Endometrial microvascular endothelial cells (primary cell): ENCODE measurements around the gene ZNF786. TPM values are rescaled to one million over a fixed set of nuclear protein-coding genes. Genes with fewer than 3 reads are reported as not detected.
"Not testable (repeated sequence)": the region's sequence is repeated elsewhere in the genome, so short reads cannot be mapped to it uniquely, and the experiment has no call there.

Experiments
- in situ Hi-C: cut with HindIII; loops from 2 replicates; pipeline ENCODE4 v1.10.0; 2017; ENCODE audit warnings: low sequenced_read_pairs, low pct_unique_long_range_greater_than_20kb; ENCODE audit errors: inconsistent ontology term
- total RNA-seq: library from RNA; depleted of rRNA; stranded (reverse); fragments of >200 nt; gene quantifications from one replicate; pipeline ENCODE4 v1.2.3, GENCODE V29; 2015; ENCODE audit errors: inconsistent ontology term

The ZNF786 gene, protein sequence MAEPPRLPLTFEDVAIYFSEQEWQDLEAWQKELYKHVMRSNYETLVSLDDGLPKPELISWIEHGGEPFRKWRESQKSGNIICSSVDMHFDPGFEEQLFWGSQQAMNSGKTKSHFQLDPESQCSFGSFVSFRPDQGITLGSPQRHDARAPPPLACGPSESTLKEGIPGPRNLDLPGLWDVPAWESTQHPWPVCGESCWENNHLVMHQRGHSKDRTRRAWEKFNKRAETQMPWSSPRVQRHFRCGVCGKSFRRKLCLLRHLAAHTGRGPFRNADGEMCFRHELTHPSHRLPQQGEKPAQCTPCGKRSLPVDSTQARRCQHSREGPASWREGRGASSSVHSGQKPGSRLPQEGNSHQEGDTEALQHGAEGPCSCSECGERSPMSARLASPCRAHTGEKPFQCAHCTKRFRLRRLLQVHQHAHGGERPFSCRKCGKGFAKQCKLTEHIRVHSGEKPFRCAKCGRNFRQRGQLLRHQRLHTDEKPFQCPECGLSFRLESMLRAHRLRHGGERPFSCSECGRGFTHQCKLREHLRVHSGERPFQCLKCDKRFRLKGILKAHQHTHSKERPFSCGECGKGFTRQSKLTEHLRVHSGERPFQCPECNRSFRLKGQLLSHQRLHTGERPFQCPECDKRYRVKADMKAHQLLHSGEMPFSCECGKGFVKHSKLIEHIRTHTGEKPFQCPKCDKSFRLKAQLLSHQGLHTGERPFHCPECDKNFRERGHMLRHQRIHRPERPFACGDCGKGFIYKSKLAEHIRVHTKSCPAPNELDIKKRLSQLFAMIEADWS
- total RNA-seq, result 4.6 TPM

DNA sequence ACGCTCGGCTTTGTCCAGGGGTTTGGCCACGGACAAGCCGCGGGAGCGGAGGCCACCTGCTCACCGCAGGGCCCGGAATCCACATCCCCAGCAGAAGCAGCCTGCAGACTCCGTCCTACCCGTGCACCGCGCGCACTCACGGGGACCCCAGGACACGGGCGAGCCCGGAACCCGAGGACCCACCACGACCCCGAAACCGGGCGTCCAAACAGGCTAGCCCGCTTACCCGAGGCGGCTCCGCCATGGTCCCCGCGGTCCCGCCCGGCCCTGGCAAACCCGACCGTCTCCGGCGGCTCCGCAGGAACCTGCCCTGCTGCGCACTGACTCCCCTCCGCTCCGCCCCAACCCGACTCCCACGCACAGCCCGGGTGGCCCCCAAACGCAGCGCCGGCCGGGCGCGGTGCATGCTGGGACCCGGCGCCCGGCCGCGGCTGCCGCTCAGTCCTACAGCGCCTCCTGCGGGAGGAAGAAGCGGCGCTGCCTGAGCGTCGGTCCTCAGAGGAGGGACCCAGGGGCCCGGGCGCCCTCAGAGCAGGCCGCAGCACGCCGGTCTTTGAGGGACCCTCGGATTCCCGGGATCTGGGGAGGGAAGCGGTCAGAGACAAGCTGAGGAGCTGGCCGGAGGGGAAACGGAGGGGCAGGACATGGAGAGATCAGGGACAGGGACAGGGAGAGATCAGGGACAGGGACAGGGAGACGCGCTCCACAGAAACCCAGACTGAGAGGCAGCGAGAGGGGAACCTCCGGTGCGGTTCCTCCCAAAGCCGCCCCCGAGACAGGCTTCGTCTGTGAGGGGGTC, at the start of gene ZNF786:
Gene ZNF786 (minus strand): TSS at position 322 of the 799 bp plus-strand sequence. CDS start 78 bp downstream, at position 244.
- in situ Hi-C loops, result no loop called here

DNA sequence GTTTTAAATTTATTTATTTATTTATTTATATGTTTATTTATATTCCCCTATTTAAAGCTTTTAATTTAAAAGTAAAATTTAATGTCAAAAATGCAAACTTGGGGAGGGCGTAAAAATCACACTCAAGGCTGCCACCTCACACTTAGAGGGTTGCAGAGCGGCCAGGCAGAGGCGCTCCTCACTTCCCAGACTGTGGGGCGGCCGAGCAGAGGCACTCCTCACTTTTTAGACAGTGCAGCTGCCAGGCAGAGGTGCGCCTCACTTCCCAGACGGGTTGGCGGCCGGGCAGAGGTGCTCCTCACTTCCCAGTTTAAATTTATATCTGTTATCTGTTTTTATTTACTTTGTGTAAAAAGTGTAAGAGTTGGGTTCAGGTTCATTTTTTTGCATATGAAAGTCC, 45.6 kb upstream of the ZNF786 start:
- in situ Hi-C loops, result no loop called here

DNA sequence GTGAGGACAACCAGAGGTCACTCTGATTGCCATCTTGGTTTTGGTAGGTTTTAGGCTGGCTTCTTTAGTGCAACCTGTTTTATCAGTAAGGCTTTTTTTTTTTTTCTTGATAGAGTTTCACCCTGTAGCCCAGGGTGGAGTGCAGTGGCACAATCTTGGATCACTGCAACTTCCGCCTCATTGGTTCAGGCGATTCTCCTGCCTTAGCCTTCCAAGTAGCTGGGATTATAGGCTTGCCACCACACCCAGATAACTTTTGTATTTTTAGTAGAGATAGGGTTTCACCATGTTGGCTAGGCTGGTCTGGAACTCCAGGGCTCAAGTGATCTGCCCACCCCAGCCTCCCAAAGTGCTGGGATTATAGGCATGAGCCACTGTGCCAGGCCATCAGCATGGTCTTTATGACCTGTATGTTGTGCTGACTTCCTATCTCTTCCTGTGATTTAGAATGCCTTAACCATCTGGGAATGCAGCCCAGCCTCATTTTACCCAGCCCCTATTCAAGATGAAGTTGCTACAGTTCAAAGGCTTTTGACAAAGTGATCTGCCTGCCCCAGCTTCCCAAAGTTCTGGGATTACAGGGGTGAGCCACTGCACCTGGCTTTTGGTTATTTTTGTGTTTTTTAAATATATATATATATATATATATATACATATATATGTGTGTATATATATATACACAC, 42.7 kb upstream of the ZNF786 start:
- in situ Hi-C loops, result no loop called here

DNA sequence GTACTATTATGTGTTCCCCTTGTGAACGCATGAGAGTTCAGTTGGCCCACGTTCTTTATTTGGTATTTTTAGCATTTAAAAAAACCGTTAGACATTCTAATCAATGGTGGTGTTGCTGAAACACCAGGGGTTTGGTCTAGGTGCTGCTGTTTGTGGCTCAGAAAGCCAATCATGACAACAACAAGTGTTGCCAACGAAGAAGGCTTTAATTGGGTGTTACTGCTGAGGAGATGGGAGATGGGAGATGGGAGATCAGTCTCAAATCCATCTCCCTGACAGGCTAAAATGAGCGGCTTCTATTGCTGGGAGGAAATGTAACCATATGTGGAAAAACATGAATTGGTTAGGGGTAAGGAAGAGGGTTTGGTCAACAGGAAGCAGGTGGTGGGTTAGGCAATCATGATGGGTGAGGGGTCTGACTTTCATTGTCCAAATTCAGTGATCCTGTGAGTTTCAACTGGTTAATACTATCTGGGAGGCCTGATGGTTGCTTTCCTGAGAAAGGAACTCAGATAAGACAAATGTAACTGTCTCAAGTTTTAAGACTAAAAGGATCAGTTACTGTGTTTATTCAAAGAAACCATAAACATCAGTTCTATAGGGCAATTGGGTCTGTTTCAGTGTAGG, 40.2 kb upstream of the ZNF786 start:
- in situ Hi-C loops, result no loop called here

DNA sequence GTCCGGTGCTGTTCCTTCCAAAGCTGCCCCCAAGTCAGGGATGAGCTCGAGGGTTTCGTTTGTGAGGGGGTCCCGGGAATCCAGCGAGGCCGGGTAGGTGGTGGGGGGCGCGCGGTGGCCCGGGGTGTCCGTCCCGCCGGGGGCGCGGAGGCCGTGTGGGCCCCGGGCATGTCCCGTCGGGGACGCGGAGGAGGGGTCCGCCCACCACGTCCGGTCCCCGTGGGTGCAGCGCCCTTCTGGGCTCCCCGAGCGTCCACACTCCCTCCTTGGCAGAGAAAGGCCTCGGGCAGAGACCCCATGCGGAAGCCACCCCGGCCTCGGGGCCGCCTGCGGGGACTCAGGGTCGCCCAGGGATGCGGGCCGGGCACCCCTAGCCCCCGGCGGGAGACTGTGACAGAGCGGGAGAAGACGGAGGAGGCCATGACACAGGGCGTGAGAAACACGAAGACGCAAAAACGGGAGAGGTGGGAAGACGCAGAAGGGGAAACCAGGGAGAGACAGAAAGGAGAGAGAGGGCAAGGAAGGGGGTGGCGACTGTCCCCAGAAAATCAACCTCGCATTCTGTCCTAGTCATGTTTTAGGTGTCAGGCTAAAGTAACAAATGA, 36.2 kb upstream of the ZNF786 start:
- in situ Hi-C loops, result no loop called here

DNA sequence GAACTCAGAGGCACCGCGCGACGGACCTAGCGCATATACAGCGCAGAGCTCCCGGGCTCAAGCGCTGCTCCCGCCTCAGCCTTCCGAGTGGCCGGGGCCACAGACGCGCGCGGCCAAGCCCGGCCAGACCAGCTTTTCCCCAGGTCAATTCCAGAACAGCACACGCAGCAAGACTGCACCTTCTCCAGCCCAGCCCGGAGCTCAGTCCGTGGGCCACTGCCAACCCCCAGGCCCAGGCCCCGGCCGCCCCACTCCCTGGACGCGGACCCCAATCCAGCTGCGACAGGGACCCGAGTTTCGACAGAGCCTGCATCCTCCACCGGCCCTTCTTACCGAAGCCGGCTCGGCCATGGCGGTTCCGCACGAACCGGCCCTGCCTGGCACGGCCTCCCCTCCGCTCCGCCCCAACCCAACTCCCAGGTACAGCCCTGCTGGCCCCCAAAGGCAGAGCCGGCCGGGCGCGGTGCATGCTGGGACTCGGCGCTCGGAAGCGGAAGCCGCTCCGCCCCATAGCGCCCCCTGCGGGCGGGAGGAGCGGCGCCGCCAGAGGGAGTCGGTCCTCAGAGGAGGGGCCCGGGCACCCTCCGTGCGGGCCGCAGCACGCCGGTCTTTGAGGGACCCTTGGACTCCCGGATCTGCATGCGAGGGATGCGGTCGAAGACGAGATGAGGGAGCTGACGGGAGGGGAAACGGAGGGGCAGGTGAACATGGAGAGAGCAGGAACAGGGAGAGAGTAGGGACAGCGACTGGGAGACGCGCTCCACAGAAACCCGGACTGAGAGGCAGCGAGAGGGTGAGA, 35.5 kb upstream of the ZNF786 start, which contains the start of gene ZNF425:
Gene ZNF425 (minus strand): TSS at position 462 of the 799 bp plus-strand sequence. CDS start 111 bp downstream, at position 351.
- in situ Hi-C loops, result no loop called here

DNA sequence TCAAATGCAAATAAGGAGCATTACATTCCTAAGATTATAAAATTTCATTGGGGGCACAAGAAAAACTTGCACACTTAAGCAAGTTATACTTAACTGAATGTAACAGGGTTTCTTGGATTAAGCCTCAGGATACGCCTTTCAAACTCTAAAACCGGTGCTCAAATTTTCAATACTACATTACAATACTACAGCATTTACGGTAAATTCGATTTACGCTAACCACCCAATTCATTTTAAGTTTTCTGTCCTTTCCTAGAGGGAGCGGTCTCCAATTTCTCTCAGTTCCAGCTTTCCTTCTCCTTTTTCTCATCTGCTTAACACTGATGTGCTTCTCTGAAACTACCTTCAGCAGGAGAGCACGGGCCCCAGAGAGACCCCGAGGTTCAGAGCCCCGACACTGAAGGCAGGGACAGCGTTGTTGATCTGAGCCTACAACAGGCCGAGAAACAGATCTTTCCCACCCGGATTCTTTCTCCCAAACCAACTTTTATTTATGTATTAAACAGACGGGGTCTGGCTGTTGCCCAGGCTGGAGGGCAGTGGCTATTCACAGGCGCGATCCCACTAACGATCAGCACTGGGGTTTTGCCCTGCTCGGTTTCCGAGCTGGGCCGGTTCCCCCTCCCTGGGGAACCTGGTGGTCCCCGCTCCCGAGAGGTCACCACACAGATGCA, 34.8 kb upstream of the ZNF786 start:
- in situ Hi-C loops, result no loop called here

DNA sequence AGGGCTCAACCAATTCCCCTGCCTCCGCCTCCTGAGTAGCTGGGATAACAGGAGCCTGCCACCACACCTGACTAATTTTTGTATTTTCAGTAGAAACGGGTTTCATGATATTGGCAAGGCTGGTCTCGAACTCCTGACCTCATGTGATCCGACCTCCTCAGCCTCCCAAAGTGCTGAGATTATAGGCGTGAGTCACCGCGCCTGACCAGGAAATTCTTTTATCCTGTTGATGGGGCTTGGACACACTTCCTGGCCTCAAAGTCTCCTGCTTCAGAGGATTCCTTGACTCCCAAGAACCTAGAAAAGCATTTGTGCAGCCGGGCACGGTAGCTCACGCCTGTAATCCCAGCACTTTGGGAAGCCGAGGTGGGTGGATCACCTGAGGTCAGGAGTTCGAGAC, 19.5 kb upstream of the ZNF786 start:
- in situ Hi-C loops, result no loop called here

DNA sequence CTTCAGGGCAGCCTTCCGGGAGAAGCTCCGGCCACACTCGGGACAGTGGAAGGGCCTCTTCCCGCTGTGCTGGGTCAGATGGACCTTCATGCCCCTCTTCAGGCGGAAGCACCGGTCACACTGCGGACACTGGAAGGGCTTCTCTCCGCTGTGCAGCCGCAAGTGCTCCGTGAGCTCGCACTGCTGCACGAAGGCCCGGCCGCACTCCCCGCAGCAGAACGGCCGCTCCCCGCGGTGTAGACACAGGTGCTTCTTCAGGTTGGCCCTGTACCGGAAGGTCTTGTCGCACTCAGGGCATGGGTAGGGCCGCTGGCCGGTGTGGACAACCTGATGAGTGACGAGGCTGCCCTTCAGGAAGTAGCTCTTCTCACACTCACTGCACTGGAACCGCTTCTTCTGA, 14.2 kb upstream of the ZNF786 start:
- in situ Hi-C loops, result no loop called here

DNA sequence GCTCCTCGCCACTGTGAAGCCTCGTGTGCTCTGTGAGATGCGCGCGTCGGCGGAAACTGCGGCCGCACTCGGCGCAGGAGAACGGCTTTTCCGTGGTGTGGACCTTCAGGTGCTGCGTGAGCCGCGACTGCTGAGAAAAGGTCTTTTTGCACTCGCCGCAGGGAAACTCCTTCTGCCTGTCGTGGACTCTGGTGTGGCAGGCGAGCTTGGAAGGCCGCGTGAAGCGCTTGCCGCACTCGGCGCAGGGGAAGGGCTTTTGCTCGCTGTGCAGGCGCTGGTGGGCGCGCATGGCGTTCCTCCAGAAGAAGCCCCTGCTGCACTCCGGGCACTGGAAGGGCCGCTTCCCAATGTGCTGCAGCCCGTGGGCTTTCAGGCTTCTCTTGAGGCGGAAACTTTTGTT, 13.7 kb upstream of the ZNF786 start:
- in situ Hi-C loops, result no loop called here

DNA sequence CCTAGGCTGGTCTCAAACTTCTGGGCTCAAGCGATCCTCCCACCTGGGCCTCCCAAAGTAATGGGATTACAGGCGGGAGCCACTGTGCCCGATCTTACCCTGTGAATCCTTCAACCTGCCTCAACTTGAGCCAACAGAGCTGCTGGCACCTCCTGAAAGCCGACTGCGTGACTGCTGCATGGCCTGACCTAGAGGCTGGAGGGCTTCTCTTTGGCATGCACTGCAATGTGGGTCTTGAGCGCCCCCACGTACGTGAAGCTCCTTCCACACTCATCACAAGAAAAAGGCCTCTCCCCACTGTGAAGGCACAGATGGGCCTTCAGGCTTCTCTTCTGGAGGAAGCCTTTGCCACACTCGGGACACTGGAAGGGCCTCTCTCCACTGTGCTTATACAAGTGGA, 12.9 kb upstream of the ZNF786 start:
- in situ Hi-C loops, result no loop called here

DNA sequence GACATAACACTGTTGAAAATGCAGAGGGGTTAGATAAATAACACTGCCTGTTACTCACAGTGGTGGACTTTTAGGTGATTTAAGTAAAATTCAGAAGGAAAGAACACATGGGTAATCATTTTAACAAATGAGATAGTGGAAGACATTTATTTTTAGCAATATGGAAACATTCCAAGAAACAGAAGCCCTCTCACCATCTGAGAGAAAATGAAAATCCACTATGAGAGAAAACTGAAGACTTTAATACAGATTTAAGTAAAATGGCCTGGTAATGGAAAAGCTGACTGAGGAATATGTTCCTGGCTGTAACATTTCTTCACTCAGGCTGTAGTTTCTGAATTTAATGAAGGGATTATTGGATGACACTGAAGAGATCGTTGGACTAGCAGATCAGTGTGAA, 12.1 kb upstream of the ZNF786 start:
- in situ Hi-C loops, result no loop called here

DNA sequence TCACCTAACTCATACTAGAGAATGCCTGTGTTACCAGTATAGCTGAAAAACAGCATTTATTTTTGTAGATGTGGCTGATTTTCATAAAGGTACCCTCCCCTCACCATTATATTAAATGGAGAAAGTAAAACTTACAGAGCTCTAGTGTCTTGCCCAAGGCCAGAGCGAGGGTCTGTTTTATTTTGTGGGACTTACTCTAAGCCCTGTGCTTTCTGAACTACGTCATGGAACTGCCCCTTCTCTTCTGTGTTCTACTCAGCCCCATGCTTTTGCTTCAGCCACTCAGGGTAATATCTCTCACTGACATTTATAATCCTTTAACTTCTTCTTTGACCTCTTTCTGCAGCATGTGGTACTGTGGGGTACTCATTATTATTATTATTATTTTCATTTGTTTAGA, 10.3 kb upstream of the ZNF786 start:
- in situ Hi-C loops, result no loop called here

DNA sequence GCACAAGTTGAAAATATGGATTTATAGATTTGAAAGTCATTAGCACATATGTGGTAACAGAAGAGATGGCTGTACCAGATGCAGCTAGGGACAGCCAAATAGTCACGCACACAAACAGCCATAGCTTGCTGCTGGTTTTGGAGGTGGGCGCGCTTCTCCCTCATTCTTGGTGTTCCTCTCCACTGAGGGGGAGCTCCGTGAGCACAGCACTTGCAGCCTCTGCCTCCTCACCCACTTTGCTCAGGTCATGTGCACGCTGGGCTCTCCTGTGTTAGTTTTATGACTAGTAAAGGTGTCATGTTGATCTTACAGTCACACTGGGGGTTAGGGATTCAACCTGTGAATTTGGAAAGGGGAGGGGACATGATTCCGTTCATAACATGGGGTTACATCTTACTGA, 8.5 kb upstream of the ZNF786 start:
- in situ Hi-C loops, result no loop called here

DNA sequence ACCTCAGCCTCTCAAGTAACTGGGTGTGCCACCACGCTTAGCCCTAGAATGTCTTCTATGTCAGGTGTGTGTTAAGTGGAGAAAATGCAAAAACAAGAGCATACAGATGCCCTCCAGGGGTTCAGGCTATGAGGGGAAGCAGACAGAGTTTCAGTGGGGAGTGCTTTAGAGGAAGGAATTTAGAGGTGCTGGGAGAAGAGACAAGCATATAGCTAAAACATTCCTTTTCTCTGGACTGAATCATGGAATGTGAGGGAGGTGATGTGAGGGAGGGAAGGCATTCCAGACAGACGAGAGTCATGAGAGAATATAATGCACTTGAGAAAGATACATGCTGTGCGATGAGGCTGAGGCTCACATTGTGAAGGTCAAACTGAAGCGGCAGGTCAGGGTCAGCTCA, 6.6 kb upstream of the ZNF786 start:
- in situ Hi-C loops, result no loop called here

DNA sequence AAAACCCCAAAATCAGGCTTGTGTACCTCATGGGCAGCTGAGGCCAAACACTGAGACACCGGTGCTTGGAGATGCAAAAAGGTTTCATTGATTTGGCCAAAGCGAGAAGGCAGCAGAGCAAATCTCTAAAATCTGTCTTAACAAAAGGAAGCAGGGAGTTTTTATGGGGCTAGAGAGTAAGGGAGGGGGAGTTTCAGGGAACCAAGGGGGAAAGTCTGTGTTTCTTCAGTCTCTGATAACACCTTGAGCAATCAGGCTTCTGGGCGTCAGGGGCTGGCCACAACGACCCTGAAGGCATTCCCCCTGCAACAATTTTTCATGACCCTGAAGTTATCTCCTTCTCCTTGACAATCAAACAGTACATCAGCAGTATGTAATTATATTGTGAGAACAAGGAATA, 2.7 kb upstream of the ZNF786 start:
- in situ Hi-C loops, result no loop called here

DNA sequence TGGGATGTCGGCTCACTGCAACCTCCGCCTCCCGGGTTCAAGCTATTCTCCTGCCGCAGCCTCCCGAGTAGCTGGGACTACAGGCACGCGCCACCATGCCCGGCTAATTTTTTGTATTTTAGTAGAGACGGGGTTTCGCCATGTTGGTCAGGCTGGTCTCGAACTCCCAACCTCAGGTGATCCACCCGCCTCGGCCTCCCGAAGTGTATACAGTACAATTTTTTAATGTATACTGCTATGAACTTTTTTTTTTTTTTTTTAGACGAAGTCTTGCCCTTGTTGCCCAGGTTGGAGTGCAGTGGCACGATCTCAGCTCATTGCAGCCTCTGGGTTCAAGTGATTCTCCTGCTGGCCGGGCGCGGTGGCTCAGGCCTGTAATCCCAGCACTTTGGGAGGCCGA, 1.7 kb upstream of the ZNF786 start:
- in situ Hi-C loops, result not testable (repeated sequence)
